ENCODE data around the gene RAB40B. TPM values are rescaled to one million over a fixed set of nuclear protein-coding genes. Genes with fewer than 3 reads are reported as not detected.
A peak's percentile ranks its signal among the peaks of the same experiment; 100 is the strongest.

RAB40B gene
- total RNA-seq, 1 donor from 2014 or later, result 22.4 TPM

DNA sequence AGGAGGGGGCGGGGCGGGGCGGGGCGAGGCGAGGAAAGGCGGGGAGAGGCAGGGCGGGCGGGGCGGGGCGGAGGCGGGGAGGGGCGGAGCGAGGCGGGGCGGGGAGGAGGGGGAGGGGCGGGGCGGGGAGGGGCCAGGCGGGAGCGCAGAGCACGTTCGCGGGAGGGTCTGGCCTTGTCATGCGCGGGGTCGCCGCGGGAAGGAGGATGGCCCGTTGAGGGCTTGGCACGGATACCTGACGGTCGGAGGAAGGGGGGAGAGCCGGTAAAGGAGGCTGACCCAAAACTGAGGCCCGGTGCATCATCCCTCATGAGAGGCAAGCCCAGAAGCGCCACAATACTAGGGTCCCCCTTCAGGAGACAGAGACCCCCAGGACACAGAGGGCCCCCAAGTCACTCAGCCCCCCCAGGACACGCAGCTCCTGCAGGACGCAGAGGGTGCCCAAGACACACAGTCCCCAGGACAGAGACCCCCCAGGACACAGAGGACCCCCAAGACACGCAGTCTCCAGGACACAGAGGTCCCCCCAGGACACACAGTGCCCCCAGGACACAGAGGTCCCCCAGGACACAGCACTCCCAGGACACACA, 49.7 kb downstream of the RAB40B start:
- TF ChIP-seq, protein P1, sequence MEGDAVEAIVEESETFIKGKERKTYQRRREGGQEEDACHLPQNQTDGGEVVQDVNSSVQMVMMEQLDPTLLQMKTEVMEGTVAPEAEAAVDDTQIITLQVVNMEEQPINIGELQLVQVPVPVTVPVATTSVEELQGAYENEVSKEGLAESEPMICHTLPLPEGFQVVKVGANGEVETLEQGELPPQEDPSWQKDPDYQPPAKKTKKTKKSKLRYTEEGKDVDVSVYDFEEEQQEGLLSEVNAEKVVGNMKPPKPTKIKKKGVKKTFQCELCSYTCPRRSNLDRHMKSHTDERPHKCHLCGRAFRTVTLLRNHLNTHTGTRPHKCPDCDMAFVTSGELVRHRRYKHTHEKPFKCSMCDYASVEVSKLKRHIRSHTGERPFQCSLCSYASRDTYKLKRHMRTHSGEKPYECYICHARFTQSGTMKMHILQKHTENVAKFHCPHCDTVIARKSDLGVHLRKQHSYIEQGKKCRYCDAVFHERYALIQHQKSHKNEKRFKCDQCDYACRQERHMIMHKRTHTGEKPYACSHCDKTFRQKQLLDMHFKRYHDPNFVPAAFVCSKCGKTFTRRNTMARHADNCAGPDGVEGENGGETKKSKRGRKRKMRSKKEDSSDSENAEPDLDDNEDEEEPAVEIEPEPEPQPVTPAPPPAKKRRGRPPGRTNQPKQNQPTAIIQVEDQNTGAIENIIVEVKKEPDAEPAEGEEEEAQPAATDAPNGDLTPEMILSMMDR (IDR thresholded peaks at IDR 0.05; ENCODE audit: borderline replicate concordance), result no peak
- Histone ChIP-seq H3K36me3 (peaks cover 7% of the 10 kb centered on the region), H3K27me3 (ENCODE audit: low read depth) (no peaks in the 10 kb centered on the region), H3K4me3 (peak overlapping the region; percentile 95), H3K9me3 (replicated peaks) (no peaks in the 10 kb centered on the region), H3K27ac (replicated peaks) (peak overlapping the region; percentile 83), H3K4me1 (peaks cover 30% of the 10 kb centered on the region)
- DNase-seq, result peak; percentile 55
- intact Hi-C loops (cut with micrococcal nuclease), result no loop called here

DNA sequence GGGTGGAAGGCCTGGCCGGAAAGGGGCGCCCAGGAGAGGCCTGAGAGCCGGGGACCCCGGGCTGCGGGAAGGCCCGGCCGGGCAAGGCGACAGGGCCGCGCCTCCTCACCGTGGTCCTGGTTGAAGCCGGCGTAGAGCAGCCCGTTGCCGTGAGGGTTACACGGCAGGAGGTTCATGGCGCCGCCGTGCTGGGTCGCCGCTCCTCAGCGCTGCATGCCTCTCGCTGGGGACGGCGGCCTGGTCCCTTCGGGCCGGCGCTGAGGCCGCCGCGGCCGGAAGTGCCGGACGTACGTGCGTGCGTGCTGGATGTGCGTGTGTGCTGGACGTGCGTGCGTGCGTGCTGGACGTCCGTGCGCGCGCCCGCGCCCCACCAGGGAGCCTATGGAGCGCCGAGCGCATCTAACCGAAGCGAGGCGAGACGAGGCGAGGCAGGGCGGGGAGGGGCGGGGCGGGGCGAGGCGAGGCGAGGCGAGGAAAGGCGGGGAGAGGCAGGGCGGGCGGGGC, 50.3 kb downstream of the RAB40B start, which contains the start of gene WDR45B:
WDR45B (minus strand) TSS at position 280 of the 504 bp plus-strand sequence; CDS start at position 176, 104 bp downstream.
- peak; percentile 96 for DNase-seq
- no peaks in the 10 kb centered on the region for H3K27me3 ChIP-seq (ENCODE audit: low read depth)
- intact Hi-C loops (cut with micrococcal nuclease), result no loop called here
- TF ChIP-seq, protein P1 (IDR thresholded peaks at IDR 0.05; ENCODE audit: borderline replicate concordance), result no peak
- H3K4me3 ChIP-seq, result peak within 1 kb of the TSS; percentile 95
- H3K36me3 ChIP-seq, result peaks cover 13% of the 10 kb centered on the region
- H3K27ac ChIP-seq (replicated peaks), result peak within 1 kb of the TSS; percentile 94
- H3K4me1 ChIP-seq, result peaks cover 30% of the 10 kb centered on the region
- no peaks in the 10 kb centered on the region for H3K9me3 ChIP-seq (replicated peaks)

DNA sequence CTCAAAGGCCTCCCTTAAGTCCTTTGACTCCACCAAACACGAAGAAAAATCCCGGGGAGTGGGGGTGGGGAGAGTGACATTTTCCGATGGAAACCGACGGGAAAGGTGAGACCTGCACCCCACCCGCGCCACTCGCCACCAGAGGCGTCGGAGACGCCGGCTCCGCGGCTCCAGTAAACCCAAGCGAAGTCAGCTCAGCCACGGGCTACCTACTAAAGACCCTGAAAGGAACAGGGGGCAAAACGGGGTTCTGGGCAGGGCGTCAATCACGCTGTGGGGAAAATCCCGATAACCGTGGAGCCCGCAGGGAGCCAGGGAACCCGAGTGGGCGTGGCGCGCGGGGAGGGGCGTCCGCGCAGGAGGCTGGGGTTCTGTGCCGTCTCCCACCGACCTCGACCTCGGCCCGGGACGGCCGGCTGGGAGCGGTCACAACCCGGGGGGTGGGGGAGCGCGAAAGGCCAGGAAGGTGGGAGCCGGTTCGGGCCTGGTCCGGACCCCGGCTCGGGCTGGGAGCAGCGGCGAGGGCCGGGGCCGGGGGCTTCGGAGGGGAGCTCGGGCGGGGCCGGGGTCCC, 50.8 kb downstream of the RAB40B start:
- H3K4me3 ChIP-seq, result peak overlapping the region; percentile 95
- TF ChIP-seq, protein P1 (IDR thresholded peaks at IDR 0.05; ENCODE audit: borderline replicate concordance), result no peak
- H3K4me1 ChIP-seq, result peaks cover 30% of the 10 kb centered on the region
- no peaks in the 10 kb centered on the region for H3K27me3 ChIP-seq (ENCODE audit: low read depth)
- DNase-seq, result no peak
- peaks cover 18% of the 10 kb centered on the region for H3K36me3 ChIP-seq
- intact Hi-C loops (cut with micrococcal nuclease), result no loop called here
- no peaks in the 10 kb centered on the region for H3K9me3 ChIP-seq (replicated peaks)
- H3K27ac ChIP-seq (replicated peaks), result peak overlapping the region; percentile 94

DNA sequence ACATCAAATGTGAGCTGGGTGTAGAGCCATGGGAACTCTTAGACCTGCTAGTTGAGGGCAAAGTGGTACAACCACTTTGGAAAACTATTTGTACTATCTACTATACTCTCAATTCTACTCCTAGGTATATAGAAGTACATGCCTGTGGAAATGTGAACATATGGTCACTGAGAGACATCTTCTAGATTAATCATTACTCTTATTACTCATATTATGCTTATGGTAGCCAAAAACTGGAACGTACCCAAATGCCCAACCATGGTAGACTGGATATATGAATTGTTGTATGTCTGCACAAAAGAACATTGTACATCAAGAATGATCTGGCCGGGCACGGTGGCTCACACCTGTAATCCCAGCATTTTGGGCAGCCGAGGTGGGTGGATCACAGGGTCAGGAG, 53.0 kb downstream of the RAB40B start:
- Histone ChIP-seq H3K9me3 (replicated peaks) (no peaks in the 10 kb centered on the region), H3K4me1 (peaks cover 30% of the 10 kb centered on the region), H3K27ac (replicated peaks) (no peak overlapping the region), H3K27me3 (ENCODE audit: low read depth) (no peaks in the 10 kb centered on the region), H3K36me3 (peaks cover 40% of the 10 kb centered on the region), H3K4me3 (no peak overlapping the region)
- intact Hi-C loops (cut with micrococcal nuclease), result no loop called here
- TF ChIP-seq, protein P1 (IDR thresholded peaks at IDR 0.05; ENCODE audit: borderline replicate concordance), result no peak
- no peak for DNase-seq

DNA sequence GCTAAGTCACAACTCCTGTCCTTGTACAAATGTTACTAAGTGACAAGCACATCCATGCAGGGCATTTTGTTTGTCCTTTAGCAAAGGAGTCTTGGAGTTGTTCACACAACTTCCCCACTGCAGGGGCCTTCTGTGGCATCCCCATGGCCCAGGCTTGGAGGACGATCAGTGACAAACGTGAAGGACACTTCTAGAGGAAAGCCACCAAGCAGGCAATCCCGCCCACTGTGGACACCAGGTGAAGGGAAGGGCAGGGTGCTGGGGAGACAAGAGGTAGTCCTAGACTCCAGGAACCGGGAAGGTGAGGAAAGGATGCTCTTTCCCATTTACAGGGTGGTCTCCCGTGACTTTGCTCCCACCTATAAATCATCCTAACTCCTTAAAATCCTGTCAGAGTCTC, 54.4 kb downstream of the RAB40B start:
- Histone ChIP-seq H3K4me3 (no peak overlapping the region), H3K4me1 (peaks cover 30% of the 10 kb centered on the region), H3K27me3 (ENCODE audit: low read depth) (no peaks in the 10 kb centered on the region), H3K27ac (replicated peaks) (no peak overlapping the region), H3K36me3 (peaks cover 51% of the 10 kb centered on the region), H3K9me3 (replicated peaks) (no peaks in the 10 kb centered on the region)
- TF ChIP-seq, protein P1 (IDR thresholded peaks at IDR 0.05; ENCODE audit: borderline replicate concordance), result no peak
- intact Hi-C loops (cut with micrococcal nuclease), result no loop called here
- no peak for DNase-seq
